Testis (tissue), 2 donors: ENCODE results near the gene GRM4.

Source experiments
- CTCF ChIP-seq, 3 experiments: fragments of 450-650 bp in 2 of 3; fragments of 200-600 bp in 1 of 3; sonication (generic) in 1 of 3; IDR thresholded peaks; one replicate each; pipeline ENCODE4 v1.5.1; 2016 to 2019; ENCODE audit warnings: antibody characterized with exemption in 3 of 3, mild to moderate bottlenecking in 2 of 3, moderate library complexity in 1 of 3
- POLR2A ChIP-seq: fragments of 450-650 bp; IDR thresholded peaks from one replicate; pipeline ENCODE4 v1.6.1; 2017; ENCODE audit warnings: antibody characterized with exemption, mild to moderate bottlenecking, moderate library complexity

GRCh38 chr6:34157236-34157830 lies 11.4 kb upstream of the GRM4 start:
- TF ChIP-seq CTCF (IDR thresholded peaks at IDR 0.05) (no peak), POLR2A (no peak)
